Large intestine (tissue), 3 donors: ENCODE measurements around the gene SLCO4A1. TPM values are rescaled to one million over a fixed set of nuclear protein-coding genes. Genes with fewer than 3 reads are reported as not detected.

Source experiments
- DNase-seq, 2 donors: peaks; one replicate each; pipeline versions ENCODE4 v3.0.0 to v3.0.0-alpha.2; 2013
- H3K27ac ChIP-seq: one replicate; pipeline ENCODE4 v1.5.1; 2013; ENCODE audit warnings: low read length
- H3K27me3 ChIP-seq: 2 replicates; pipeline ENCODE4 v1.6.1; 2013; ENCODE audit warnings: low read length; ENCODE audit not compliant: control insufficient read depth, insufficient read depth
- H3K36me3 ChIP-seq: 2 replicates; pipeline ENCODE4 v1.6.1; 2013; ENCODE audit warnings: low read length; ENCODE audit not compliant: control insufficient read depth, insufficient read depth
- H3K4me1 ChIP-seq: one replicate; pipeline ENCODE4 v1.6.1; 2013; ENCODE audit warnings: low read length; ENCODE audit not compliant: control insufficient read depth, insufficient read depth
- H3K4me3 ChIP-seq: one replicate; pipeline ENCODE4 v1.5.1; 2013; ENCODE audit warnings: low read length
- H3K9me3 ChIP-seq: one replicate; pipeline ENCODE4 v1.6.1; 2013; ENCODE audit warnings: mild to moderate bottlenecking, low read depth, low read length, moderate library complexity; ENCODE audit not compliant: control insufficient read depth
- WGBS: methylation state at CpG from one replicate; pipeline ENCODE4 v1.1.5; 2013; ENCODE audit warnings: low lambda C conversion rate; ENCODE audit not compliant: insufficient coverage; 5-methylcytosine and 5-hydroxymethylcytosine counted together
- polyA plus RNA-seq: library from polyadenylated mRNA; unstranded; fragments of 120-200 nt; gene quantifications from one replicate; pipeline ENCODE4 v1.2.1, GENCODE V29; 2013

SLCO4A1 gene
- polyA plus RNA-seq, 1 donor: 1.4 TPM

- Histone ChIP-seq H3K36me3 (no peaks in the 10 kb centered on the region), H3K9me3 (no peaks in the 10 kb centered on the region), H3K27ac (no peak overlapping the region), H3K4me1 (peaks cover 6% of the 10 kb centered on the region), H3K27me3 (peaks cover 13% of the 10 kb centered on the region), H3K4me3 (no peak overlapping the region)
- no CpG with 5 or more reads among the region's 29 CpGs for WGBS
- no peak for DNase-seq
Observed at GRCh38 chr20:62688855-62689460, 46.7 kb downstream of the SLCO4A1 start.

GRCh38 chr20:62689861-62690260 lies 47.6 kb downstream of the SLCO4A1 start:
- Histone ChIP-seq H3K27ac (no peak overlapping the region), H3K9me3 (no peaks in the 10 kb centered on the region), H3K36me3 (no peaks in the 10 kb centered on the region), H3K27me3 (peaks cover 14% of the 10 kb centered on the region), H3K4me1 (peaks cover 6% of the 10 kb centered on the region), H3K4me3 (no peak overlapping the region)
- WGBS: no CpG with 5 or more reads among the region's 17 CpGs
- no peak for DNase-seq

GRCh38 chr20:62690261-62690820 lies 48.0 kb downstream of the SLCO4A1 start:
- H3K27ac ChIP-seq: no peak overlapping the region
- peaks cover 13% of the 10 kb centered on the region for H3K27me3 ChIP-seq
- WGBS: no CpG with 5 or more reads among the region's 17 CpGs
- no peak for DNase-seq
- H3K36me3 ChIP-seq: no peaks in the 10 kb centered on the region
- H3K9me3 ChIP-seq: no peaks in the 10 kb centered on the region
- no peak overlapping the region for H3K4me3 ChIP-seq
- H3K4me1 ChIP-seq: peaks cover 6% of the 10 kb centered on the region

DNA sequence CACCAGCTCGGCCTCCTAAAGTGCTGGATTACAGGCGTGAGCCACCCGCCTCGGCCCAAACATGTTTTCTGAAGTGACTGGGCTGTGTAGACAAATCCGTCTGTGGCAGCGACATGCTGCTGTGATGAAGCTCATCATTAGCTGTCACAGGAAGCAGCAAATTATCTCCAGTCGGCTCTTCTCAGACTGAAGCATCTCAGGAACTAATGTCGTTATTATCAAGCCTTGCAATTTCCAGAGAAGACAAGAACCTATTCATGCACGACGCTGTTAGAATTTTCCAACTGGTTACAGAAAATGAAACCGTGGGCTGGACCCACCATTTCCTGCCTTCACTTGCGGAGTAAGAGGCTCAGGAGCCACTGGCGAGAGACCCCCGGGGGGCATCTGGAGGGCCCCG lies 49.2 kb downstream of the SLCO4A1 start:
- Histone ChIP-seq H3K27me3 (peaks cover 3% of the 10 kb centered on the region), H3K36me3 (no peaks in the 10 kb centered on the region), H3K27ac (no peak overlapping the region), H3K4me1 (no peaks in the 10 kb centered on the region), H3K9me3 (no peaks in the 10 kb centered on the region), H3K4me3 (no peak overlapping the region)
- WGBS: no CpG with 5 or more reads among the region's 15 CpGs
- no peak for DNase-seq

GRCh38 chr20:62692176-62692575 lies 49.9 kb downstream of the SLCO4A1 start:
- Histone ChIP-seq H3K4me1 (no peaks in the 10 kb centered on the region), H3K36me3 (no peaks in the 10 kb centered on the region), H3K27me3 (peaks cover 3% of the 10 kb centered on the region), H3K4me3 (no peak overlapping the region), H3K27ac (no peak overlapping the region), H3K9me3 (no peaks in the 10 kb centered on the region)
- DNase-seq: no peak
- 67% methylated on average over 2 of the region's 8 CpGs for WGBS

- no CpG with 5 or more reads among the region's 22 CpGs for WGBS
- DNase-seq: no peak
- no peaks in the 10 kb centered on the region for H3K36me3 ChIP-seq
- H3K4me1 ChIP-seq: no peaks in the 10 kb centered on the region
- no peaks in the 10 kb centered on the region for H3K9me3 ChIP-seq
- no peak overlapping the region for H3K27ac ChIP-seq
- H3K27me3 ChIP-seq: peaks cover 3% of the 10 kb centered on the region
- H3K4me3 ChIP-seq: no peak overlapping the region
Observed at GRCh38 chr20:62692801-62693523, 50.7 kb downstream of the SLCO4A1 start.

- WGBS: no CpG with 5 or more reads among the region's 10 CpGs
- no peaks in the 10 kb centered on the region for H3K4me1 ChIP-seq
- H3K27me3 ChIP-seq: peaks cover 3% of the 10 kb centered on the region
- no peaks in the 10 kb centered on the region for H3K9me3 ChIP-seq
- H3K36me3 ChIP-seq: no peaks in the 10 kb centered on the region
- no peak overlapping the region for H3K4me3 ChIP-seq
- no peak overlapping the region for H3K27ac ChIP-seq
- no peak for DNase-seq
Observed at GRCh38 chr20:62693524-62693922, 51.2 kb downstream of the SLCO4A1 start.

GRCh38 chr20:62694106-62694505 lies 51.8 kb downstream of the SLCO4A1 start:
- Histone ChIP-seq H3K9me3 (no peaks in the 10 kb centered on the region), H3K4me1 (no peaks in the 10 kb centered on the region), H3K4me3 (no peak overlapping the region), H3K27me3 (peaks cover 3% of the 10 kb centered on the region), H3K27ac (no peak overlapping the region), H3K36me3 (no peaks in the 10 kb centered on the region)
- WGBS: no CpG with 5 or more reads among the region's 10 CpGs
- DNase-seq: no peak

- WGBS: no CpG with 5 or more reads among the region's 15 CpGs
- Histone ChIP-seq H3K4me3 (no peak overlapping the region), H3K27me3 (peaks cover 3% of the 10 kb centered on the region), H3K4me1 (no peaks in the 10 kb centered on the region), H3K27ac (no peak overlapping the region), H3K9me3 (no peaks in the 10 kb centered on the region), H3K36me3 (no peaks in the 10 kb centered on the region)
- no peak for DNase-seq
Observed at GRCh38 chr20:62694868-62695267, 52.6 kb downstream of the SLCO4A1 start.

DNA sequence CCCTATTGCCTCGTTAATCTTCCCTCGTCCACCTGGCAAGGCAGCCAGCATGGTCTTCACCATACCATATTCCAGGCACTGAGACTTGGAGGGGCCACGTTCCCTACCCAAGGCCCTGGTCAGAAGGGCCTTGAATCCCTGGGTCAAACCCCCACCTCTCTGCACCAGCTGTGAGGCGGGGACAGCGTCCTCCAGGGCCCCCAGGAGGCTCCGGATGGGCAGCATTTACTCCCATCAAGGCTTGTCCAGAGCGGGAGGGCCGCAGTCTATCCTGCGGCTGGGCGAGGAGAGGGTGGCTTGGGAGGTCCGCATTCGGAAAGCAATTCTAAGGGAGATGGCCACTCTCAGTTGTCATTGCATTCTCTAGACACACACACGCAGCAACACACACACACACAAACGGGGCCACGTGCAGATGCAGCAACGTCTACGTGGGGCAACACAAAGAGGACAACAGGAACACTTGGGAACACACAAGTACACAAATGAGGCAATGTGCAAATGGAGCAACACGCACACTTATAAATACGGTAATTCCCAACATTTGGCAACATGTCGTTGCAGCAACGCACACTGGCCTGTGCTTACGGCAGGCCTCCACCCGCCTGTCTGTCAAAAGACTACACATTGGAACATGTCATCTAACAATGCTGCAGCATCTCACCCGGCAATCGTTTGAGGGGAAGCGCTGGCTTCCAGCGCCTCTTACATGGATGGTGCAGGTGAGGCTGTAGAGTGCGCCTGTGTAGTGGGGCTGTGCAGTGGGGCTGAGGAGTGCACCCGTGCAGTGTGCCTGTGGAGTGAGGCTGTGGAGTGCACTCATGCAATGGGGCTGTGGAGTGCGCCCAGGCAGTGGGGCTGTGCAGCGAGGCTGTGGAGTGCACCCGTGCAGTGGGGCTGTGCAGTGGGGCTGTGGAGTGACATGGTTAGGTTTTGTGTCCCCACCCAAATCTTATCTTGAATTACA lies 53.4 kb downstream of the SLCO4A1 start:
- Histone ChIP-seq H3K4me1 (no peaks in the 10 kb centered on the region), H3K27ac (no peak overlapping the region), H3K9me3 (no peaks in the 10 kb centered on the region), H3K36me3 (no peaks in the 10 kb centered on the region), H3K4me3 (no peak overlapping the region), H3K27me3 (peaks cover 3% of the 10 kb centered on the region)
- no CpG with 5 or more reads among the region's 32 CpGs for WGBS
- no peak for DNase-seq
